Caco-2 (cell line): ENCODE measurements around the gene TMEM40. TPM values are rescaled to one million over a fixed set of nuclear protein-coding genes. Genes with fewer than 3 reads are reported as not detected.

ENCODE experiments used
- BruUV-seq: library from RNA; stranded (reverse); fragments of 400-500 nt; replicated peaks from 2 replicates; lab custom pipeline; 2021; lab: Mats Ljungman, UMichigan
- CTCF ChIA-PET: fragments of 300-600 bp; sonication (Branson Sonifier 250); formaldehyde crosslinking; loops from one replicate; lab custom pipeline; 2022; ENCODE audit warnings: antibody characterized with exemption; lab: Charles Lee
- POLR2A ChIA-PET: fragments of 300-600 bp; sonication (Branson Sonifier 250); formaldehyde crosslinking; loops from one replicate; lab custom pipeline; 2022; ENCODE audit warnings: antibody characterized with exemption; lab: Charles Lee
- DNase-seq, 2 experiments: peaks; one replicate each; pipeline versions ENCODE4 v3.0.0 to v3.0.0-alpha.2; 2020 to 2022
- H3K27me3 ChIP-seq: replicated peaks from 2 replicates; pipeline ENCODE4 v1.6.0; 2011; ENCODE audit warnings: low read length; ENCODE audit not compliant: control insufficient read depth, insufficient read depth
- H3K36me3 ChIP-seq: 2 replicates; pipeline ENCODE4 v1.5.1; 2011; ENCODE audit warnings: low read length; ENCODE audit not compliant: control insufficient read depth, insufficient read depth
- H3K4me1 ChIP-seq: fragments of 250-450 bp; sonication (Bioruptor Pico); 2 replicates; pipeline ENCODE4 v1.5.1; 2020; ENCODE audit warnings: mild to moderate bottlenecking
- H3K4me3 ChIP-seq: 2 replicates; pipeline ENCODE4 v1.5.1; 2011; ENCODE audit warnings: low read depth, mild to moderate bottlenecking, control low read depth, low read length
- H3K9me3 ChIP-seq: fragments of 250-450 bp; sonication (Bioruptor Pico); 2 replicates; pipeline ENCODE4 v1.5.1; 2020; ENCODE audit warnings: mild to moderate bottlenecking, moderate library complexity
- H3K27ac Mint-ChIP-seq: one replicate; pipeline ENCODE4 v1.8.0; 2022; ENCODE audit warnings: mixed read lengths; ENCODE audit not compliant: unreplicated experiment
- H3K27me3 Mint-ChIP-seq: one replicate; pipeline ENCODE4 v1.8.0; 2022; ENCODE audit warnings: mixed read lengths; ENCODE audit not compliant: insufficient read depth, unreplicated experiment
- H3K36me3 Mint-ChIP-seq: one replicate; pipeline ENCODE4 v1.8.0; 2022; ENCODE audit warnings: mild to moderate bottlenecking, mixed read lengths; ENCODE audit not compliant: insufficient read depth, unreplicated experiment
- H3K4me1 Mint-ChIP-seq: one replicate; pipeline ENCODE4 v1.8.0; 2022; ENCODE audit warnings: low read depth, mixed read lengths; ENCODE audit not compliant: unreplicated experiment
- H3K4me3 Mint-ChIP-seq: one replicate; pipeline ENCODE4 v1.8.0; 2022; ENCODE audit warnings: mild to moderate bottlenecking, moderate library complexity, mixed read lengths; ENCODE audit not compliant: unreplicated experiment
- H3K9me3 Mint-ChIP-seq: one replicate; pipeline ENCODE4 v1.8.0; 2022; ENCODE audit warnings: mixed read lengths; ENCODE audit not compliant: unreplicated experiment
- intact Hi-C: fragments of 100-400 bp; cut with micrococcal nuclease; formaldehyde crosslinking; loops from one replicate; pipeline ENCODE4 v1.10.0; 2022; ENCODE audit not compliant: unreplicated experiment
- total RNA-seq: library from RNA; stranded (reverse); gene quantifications from 2 replicates; pipeline ENCODE4 v1.2.3, GENCODE V29; 2022
- TF ChIP-seq, protein P1 (sequence below), 2 experiments: fragments of 200-600 bp in 1 of 2; IDR thresholded peaks; 1 replicate in 1 of 2; 2 replicates in 1 of 2; pipeline versions ENCODE4 v1.5.1 to v1.8.0; 2011 to 2022; ENCODE audit warnings: antibody characterized with exemption in 1 of 2, control low read depth in 1 of 2, inconsistent platforms in 1 of 2, low read depth in 1 of 2, low read length in 1 of 2, mild to moderate bottlenecking in 1 of 2, moderate library complexity in 1 of 2; ENCODE audit not compliant: insufficient read depth in 1 of 2, severe bottlenecking in 1 of 2, unreplicated experiment in 1 of 2

Gene TMEM40
- total RNA-seq, 1 experiment from 2014 or later = 0.86 TPM

DNA sequence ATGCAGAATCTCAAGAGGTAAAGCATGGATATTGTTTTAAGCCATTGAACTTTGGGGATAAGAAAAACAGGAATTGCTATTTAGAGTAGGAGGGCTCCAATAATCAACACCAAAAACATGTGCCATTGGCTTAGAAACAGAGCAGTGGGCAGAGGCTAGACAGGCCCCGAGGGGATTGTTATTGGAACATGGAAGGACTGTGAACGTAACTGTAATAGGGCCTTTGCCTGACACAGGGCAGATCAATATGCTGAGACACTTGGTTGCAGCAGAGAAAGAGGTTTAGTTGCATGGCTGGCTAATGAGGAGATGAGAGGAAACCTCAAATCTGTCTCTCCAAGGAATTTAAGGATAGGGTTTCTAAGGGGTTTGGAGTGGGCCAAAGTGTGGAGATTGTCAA is 58.3 kb downstream of the TMEM40 start:
- Histone ChIP-seq H3K4me1 (peaks cover 31% of the 10 kb centered on the region), H3K36me3 (no peaks in the 10 kb centered on the region), H3K4me3 (no peak overlapping the region), H3K27me3 (no peaks in the 10 kb centered on the region), H3K9me3 (no peaks in the 10 kb centered on the region)
- POLR2A ChIA-PET = no interaction called here
- Mint-ChIP-seq H3K4me1 (peaks cover 7% of the 10 kb centered on the region), H3K27me3 (no peaks in the 10 kb centered on the region), H3K9me3 (no peaks in the 10 kb centered on the region), H3K27ac (no peak overlapping the region), H3K4me3 (no peak overlapping the region), H3K36me3 (peaks cover 6% of the 10 kb centered on the region)
- intact Hi-C loops = no loop called here
- TF ChIP-seq, protein P1, sequence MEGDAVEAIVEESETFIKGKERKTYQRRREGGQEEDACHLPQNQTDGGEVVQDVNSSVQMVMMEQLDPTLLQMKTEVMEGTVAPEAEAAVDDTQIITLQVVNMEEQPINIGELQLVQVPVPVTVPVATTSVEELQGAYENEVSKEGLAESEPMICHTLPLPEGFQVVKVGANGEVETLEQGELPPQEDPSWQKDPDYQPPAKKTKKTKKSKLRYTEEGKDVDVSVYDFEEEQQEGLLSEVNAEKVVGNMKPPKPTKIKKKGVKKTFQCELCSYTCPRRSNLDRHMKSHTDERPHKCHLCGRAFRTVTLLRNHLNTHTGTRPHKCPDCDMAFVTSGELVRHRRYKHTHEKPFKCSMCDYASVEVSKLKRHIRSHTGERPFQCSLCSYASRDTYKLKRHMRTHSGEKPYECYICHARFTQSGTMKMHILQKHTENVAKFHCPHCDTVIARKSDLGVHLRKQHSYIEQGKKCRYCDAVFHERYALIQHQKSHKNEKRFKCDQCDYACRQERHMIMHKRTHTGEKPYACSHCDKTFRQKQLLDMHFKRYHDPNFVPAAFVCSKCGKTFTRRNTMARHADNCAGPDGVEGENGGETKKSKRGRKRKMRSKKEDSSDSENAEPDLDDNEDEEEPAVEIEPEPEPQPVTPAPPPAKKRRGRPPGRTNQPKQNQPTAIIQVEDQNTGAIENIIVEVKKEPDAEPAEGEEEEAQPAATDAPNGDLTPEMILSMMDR (IDR thresholded peaks at IDR 0.05; ENCODE audit: insufficient read depth in 1 of 2, low read depth in 1 of 2, low read length in 1 of 2, severe bottlenecking in 1 of 2, unreplicated experiment in 1 of 2) = no peak
- no TSS peak for BruUV-seq
- CTCF ChIA-PET = no interaction called here
- no peak for DNase-seq

DNA sequence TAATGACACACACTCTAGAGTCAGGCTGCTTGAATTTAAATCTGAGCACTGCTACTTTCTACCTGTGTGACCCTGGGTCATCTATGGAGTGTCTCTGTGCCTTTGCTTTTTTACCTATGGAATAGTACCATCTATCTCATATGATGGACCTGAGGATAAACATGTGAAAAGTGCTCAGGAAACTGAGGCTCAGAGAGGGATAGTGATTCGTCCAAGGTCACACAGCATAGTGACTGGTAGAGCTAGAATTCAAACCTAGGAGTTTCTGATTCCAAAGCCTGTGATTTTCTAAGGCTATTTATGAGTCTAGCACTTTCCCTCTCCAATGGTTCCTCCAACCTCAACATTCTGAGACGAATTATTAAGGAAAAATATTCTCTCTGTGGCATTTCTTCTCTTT is 63.1 kb downstream of the TMEM40 start:
- Histone ChIP-seq H3K4me1 (peaks cover 39% of the 10 kb centered on the region), H3K4me3 (no peak overlapping the region), H3K36me3 (no peaks in the 10 kb centered on the region), H3K9me3 (no peaks in the 10 kb centered on the region), H3K27me3 (no peaks in the 10 kb centered on the region)
- no TSS peak for BruUV-seq
- intact Hi-C loops = no loop called here
- peaks cover 12% of the 10 kb centered on the region for H3K4me1 Mint-ChIP-seq
- H3K9me3 Mint-ChIP-seq = no peaks in the 10 kb centered on the region
- H3K27ac Mint-ChIP-seq = no peak overlapping the region
- peaks cover 3% of the 10 kb centered on the region for H3K36me3 Mint-ChIP-seq
- TF ChIP-seq, protein P1 (IDR thresholded peaks at IDR 0.05; ENCODE audit: insufficient read depth in 1 of 2, low read depth in 1 of 2, low read length in 1 of 2, severe bottlenecking in 1 of 2, unreplicated experiment in 1 of 2) = no peak
- no peak for DNase-seq
- CTCF ChIA-PET = no interaction called here
- H3K27me3 Mint-ChIP-seq = no peaks in the 10 kb centered on the region
- H3K4me3 Mint-ChIP-seq = no peak overlapping the region
- POLR2A ChIA-PET = no interaction called here

GRCh38 chr3:12695112-12695511 is 63.9 kb downstream of the TMEM40 start:
- BruUV-seq = no TSS peak
- H3K27ac Mint-ChIP-seq = peak overlapping the region; percentile 39
- H3K27me3 Mint-ChIP-seq = no peaks in the 10 kb centered on the region
- Histone ChIP-seq H3K4me1 (peaks cover 47% of the 10 kb centered on the region), H3K4me3 (no peak overlapping the region), H3K9me3 (no peaks in the 10 kb centered on the region), H3K27me3 (no peaks in the 10 kb centered on the region), H3K36me3 (no peaks in the 10 kb centered on the region)
- intact Hi-C loops = no loop called here
- no peak for DNase-seq
- no peaks in the 10 kb centered on the region for H3K9me3 Mint-ChIP-seq
- CTCF ChIA-PET = no interaction called here
- H3K4me1 Mint-ChIP-seq = peaks cover 8% of the 10 kb centered on the region
- H3K4me3 Mint-ChIP-seq = no peak overlapping the region
- POLR2A ChIA-PET = no interaction called here
- H3K36me3 Mint-ChIP-seq = no peaks in the 10 kb centered on the region
- TF ChIP-seq, protein P1 (IDR thresholded peaks at IDR 0.05; ENCODE audit: insufficient read depth in 1 of 2, low read depth in 1 of 2, low read length in 1 of 2, severe bottlenecking in 1 of 2, unreplicated experiment in 1 of 2) = no peak
